ENCODE data around the gene EHMT1.

GRCh38 chr9:137814841-137815240 is 196.0 kb downstream of the EHMT1 start:
- TF ChIP-seq CTCF (IDR thresholded peaks at IDR 0.05) = no peak
- TF ChIP-seq POLR2A (IDR thresholded peaks at IDR 0.05) = no peak

Data from Peyer's patch (tissue), 4 donors.